Measurements from ENCODE around the gene MYOT. TPM values are rescaled to one million over a fixed set of nuclear protein-coding genes. Genes with fewer than 3 reads are reported as not detected.

Gene MYOT
- total and polyA plus RNA-seq, 8 donors = 0.19 to 1.2 (median 0.43) TPM; not detected in 2

GRCh38 chr5:137916923-137917322, 49.3 kb downstream of the MYOT start:
- H3K4me3 ChIP-seq = no peak overlapping the region
- FAIRE-seq = no peak
- H3K36me3 ChIP-seq = no peaks in the 10 kb centered on the region
- DNase-seq = no peak
- no peaks in the 10 kb centered on the region for H3K27me3 ChIP-seq
- WGBS, 2 donors = 37 to 100% methylated on average over 1 of the region's 1 CpG
- no peak for ATAC-seq
- H3K9me3 ChIP-seq = peaks cover 0 to 3% (median 0%) of the 10 kb centered on the region in 4 donors
- no peaks in the 10 kb centered on the region for H3K4me1 ChIP-seq
- intact Hi-C loops (cut with DNase I) = no loop called here
- no peak for TF ChIP-seq CTCF (IDR thresholded peaks at IDR 0.05)
- H3K27ac ChIP-seq = no peak overlapping the region

GRCh38 chr5:137921931-137922330, 54.3 kb downstream of the MYOT start:
- H3K36me3 ChIP-seq = no peaks in the 10 kb centered on the region
- ATAC-seq = no peak
- H3K27ac ChIP-seq = no peak overlapping the region
- intact Hi-C loops (cut with DNase I) = no loop called here
- H3K4me3 ChIP-seq = no peak overlapping the region
- TF ChIP-seq CTCF (IDR thresholded peaks at IDR 0.05) = no peak
- no peaks in the 10 kb centered on the region for H3K27me3 ChIP-seq
- H3K9me3 ChIP-seq = peaks cover 0 to 3% (median 0%) of the 10 kb centered on the region in 4 donors
- no peak for FAIRE-seq
- no peaks in the 10 kb centered on the region for H3K4me1 ChIP-seq
- WGBS, 2 donors = 57 to 64% methylated on average over 3 of the region's 3 CpGs
- DNase-seq = no peak

- Histone ChIP-seq H3K4me3 (no peak overlapping the region), H3K9me3 (no peaks in the 10 kb centered on the region), H3K27me3 (no peaks in the 10 kb centered on the region), H3K27ac (no peak overlapping the region), H3K4me1 (no peaks in the 10 kb centered on the region), H3K36me3 (no peaks in the 10 kb centered on the region)
- no peak for FAIRE-seq
- 61 to 70% methylated on average over 4 of the region's 4 CpGs for WGBS, 2 donors
- intact Hi-C loops (cut with DNase I) = no loop called here
- DNase-seq = no peak
- no peak for ATAC-seq
- no peak for TF ChIP-seq CTCF (IDR thresholded peaks at IDR 0.05)
These were observed 56.2 kb downstream of the MYOT start for GRCh38 chr5:137923856-137924255.

DNA sequence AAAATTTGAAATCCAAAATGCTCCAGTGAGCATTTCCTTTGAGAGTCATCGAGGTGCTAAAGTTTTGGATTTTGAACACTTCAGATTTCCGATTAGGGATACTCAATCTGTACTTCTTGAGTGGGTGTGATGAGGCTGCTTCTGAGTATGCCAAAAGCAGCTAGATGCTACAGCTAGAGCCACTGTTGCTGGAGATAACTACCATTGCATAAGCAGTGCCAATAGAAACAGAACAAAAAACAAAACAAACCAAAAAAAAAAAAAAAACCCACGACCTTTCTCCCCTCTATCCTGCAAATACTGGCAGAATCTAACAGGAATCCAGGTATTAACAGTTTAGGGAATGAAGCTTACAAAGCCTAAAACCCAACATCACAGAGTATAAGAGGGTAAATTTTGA, 65.1 kb downstream of the MYOT start:
- ATAC-seq (no peak), FAIRE-seq (no peak), DNase-seq (no peak)
- Histone ChIP-seq H3K36me3 (no peaks in the 10 kb centered on the region), H3K9me3 (no peaks in the 10 kb centered on the region), H3K27ac (no peak overlapping the region), H3K27me3 (no peaks in the 10 kb centered on the region), H3K4me1 (no peaks in the 10 kb centered on the region), H3K4me3 (no peak overlapping the region)
- TF ChIP-seq CTCF (IDR thresholded peaks at IDR 0.05) = no peak
- WGBS, 2 donors = 56 to 70% methylated on average over 3 of the region's 3 CpGs
- intact Hi-C loops (cut with DNase I) = no loop called here

DNA sequence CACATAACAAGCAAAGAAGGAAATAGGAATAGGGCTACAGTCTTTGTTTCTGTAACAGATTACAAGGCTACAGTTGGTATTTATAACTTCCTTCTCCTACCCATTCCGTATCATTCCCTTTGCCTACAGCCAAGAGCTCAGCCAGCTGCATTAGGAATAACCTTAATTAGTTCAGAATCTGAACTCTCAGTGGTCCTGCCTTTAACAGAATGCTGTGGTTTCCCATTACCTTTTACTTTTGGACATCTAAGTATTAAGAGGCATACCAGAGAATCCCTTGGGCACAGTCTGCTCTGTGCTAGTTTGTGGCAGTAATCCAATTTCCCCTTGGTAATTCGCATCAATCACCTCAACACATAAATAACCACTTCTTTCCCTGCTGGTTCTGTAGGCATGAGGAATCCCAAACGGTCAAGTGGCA, 65.8 kb downstream of the MYOT start:
- DNase-seq (no peak), FAIRE-seq (no peak), ATAC-seq (peak in 2 of 4 donors; percentile 40 to 63)
- Histone ChIP-seq H3K36me3 (peaks cover 0 to 4% (median 0%) of the 10 kb centered on the region in 3 donors), H3K27ac (no peak overlapping the region), H3K27me3 (no peaks in the 10 kb centered on the region), H3K9me3 (no peaks in the 10 kb centered on the region), H3K4me3 (no peak overlapping the region), H3K4me1 (no peaks in the 10 kb centered on the region)
- intact Hi-C loops (cut with DNase I) = no loop called here
- 32 to 46% methylated on average over 3 of the region's 3 CpGs for WGBS, 2 donors
- TF ChIP-seq CTCF (IDR thresholded peaks at IDR 0.05) = no peak

All from pancreas (tissue), 10 donors.